HS-5 (cell line): ENCODE data around the gene FANCC.
"Not testable (repeated sequence)": the region's sequence is repeated elsewhere in the genome, so short reads cannot be mapped to it uniquely, and the experiment has no call there.

Source experiments
- DNase-seq: peaks from one replicate; pipeline ENCODE4 v3.0.0-alpha.2; 2012; ENCODE audit warnings: low read depth

The FANCC gene

GRCh38 chr9:95229230-95229915 lies 88.1 kb downstream of the FANCC start:
- no peak for DNase-seq

GRCh38 chr9:95226921-95227320 lies 90.6 kb downstream of the FANCC start:
- no peak for DNase-seq

GRCh38 chr9:95225726-95226106 lies 91.8 kb downstream of the FANCC start:
- DNase-seq: no peak

GRCh38 chr9:95225076-95225725 lies 92.3 kb downstream of the FANCC start:
- DNase-seq: no peak

GRCh38 chr9:95224376-95225019 lies 93.0 kb downstream of the FANCC start:
- DNase-seq: no peak

GRCh38 chr9:95220352-95220751 lies 97.2 kb downstream of the FANCC start:
- not testable (repeated sequence) for DNase-seq

GRCh38 chr9:95218773-95219172 lies 98.7 kb downstream of the FANCC start:
- no peak for DNase-seq

- DNase-seq: no peak
These were observed 99.6 kb downstream of the FANCC start for GRCh38 chr9:95217936-95218335.

- no peak for DNase-seq
These were observed 102.1 kb downstream of the FANCC start for GRCh38 chr9:95215336-95215898.

GRCh38 chr9:95213117-95213516 lies 104.4 kb downstream of the FANCC start:
- no peak for DNase-seq

- DNase-seq: no peak
These were observed 106.5 kb downstream of the FANCC start for GRCh38 chr9:95211028-95211427.

GRCh38 chr9:95207403-95207802 lies 110.1 kb downstream of the FANCC start:
- no peak for DNase-seq

- DNase-seq: no peak
These were observed 111.4 kb downstream of the FANCC start for GRCh38 chr9:95206143-95206542.

GRCh38 chr9:95204710-95205109 lies 112.8 kb downstream of the FANCC start:
- no peak for DNase-seq

- no peak for DNase-seq
These were observed 113.2 kb downstream of the FANCC start for GRCh38 chr9:95204310-95204709.

- DNase-seq: not testable (repeated sequence)
These were observed 114.5 kb downstream of the FANCC start for GRCh38 chr9:95203019-95203418.

GRCh38 chr9:95202076-95202681 lies 115.3 kb downstream of the FANCC start:
- DNase-seq: no peak

GRCh38 chr9:95201206-95201605 lies 116.3 kb downstream of the FANCC start:
- no peak for DNase-seq

GRCh38 chr9:95197692-95198271 lies 119.7 kb downstream of the FANCC start:
- DNase-seq: no peak

- no peak for DNase-seq
These were observed 124.0 kb downstream of the FANCC start for GRCh38 chr9:95193480-95193879.

- no peak for DNase-seq
These were observed 124.4 kb downstream of the FANCC start for GRCh38 chr9:95193067-95193466.

GRCh38 chr9:95192631-95193030 lies 124.9 kb downstream of the FANCC start:
- DNase-seq: no peak
